Measurements from ENCODE around the gene BCL7A.

The BCL7A gene

DNA sequence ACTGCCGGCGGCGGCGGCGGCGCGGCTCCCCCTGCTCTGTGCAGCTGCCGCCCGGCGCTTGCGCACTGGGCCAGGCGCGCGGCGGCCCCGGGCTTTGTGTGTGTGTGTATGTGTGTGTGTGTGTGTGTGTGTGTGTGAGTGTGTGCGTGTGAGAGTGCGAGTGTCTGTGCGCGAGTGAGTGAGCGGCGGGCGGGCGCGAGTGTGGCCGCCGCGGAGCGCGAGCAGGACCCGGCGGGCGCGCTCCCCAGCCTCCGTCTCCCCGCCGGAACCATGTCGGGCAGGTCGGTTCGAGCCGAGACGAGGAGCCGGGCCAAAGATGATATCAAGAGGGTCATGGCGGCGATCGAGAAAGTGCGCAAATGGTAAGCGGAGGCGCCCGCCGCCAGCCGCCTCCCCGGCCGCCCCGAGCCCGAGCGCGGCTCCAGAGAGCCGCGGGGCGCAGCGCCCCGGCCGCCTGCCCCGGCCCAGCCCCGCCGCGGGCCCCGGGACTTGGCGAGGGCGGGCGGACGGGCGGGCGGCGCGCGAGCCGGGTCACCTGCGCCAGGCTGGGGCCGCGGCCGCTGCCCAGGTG, at the start of gene BCL7A:
Gene BCL7A, plus strand, starts transcription at position 63 of the 571 bp plus-strand sequence. Its CDS starts 208 bp downstream, at position 271.
- TF ChIP-seq CTCF (IDR thresholded peaks at IDR 0.05; ENCODE audit: insufficient read depth, low read length, poor library complexity, severe bottlenecking), result no peak
- Histone ChIP-seq H3K36me3 (ENCODE audit: control insufficient read depth, insufficient read depth, low read length) (no peaks in the 10 kb centered on the region), H3K27me3 (replicated peaks; ENCODE audit: control insufficient read depth, insufficient read depth, low read length) (no peaks in the 10 kb centered on the region; the same call in 1 of the 2 replicates), H3K4me3 (replicated peaks; ENCODE audit: low read depth, low read length) (peak within 1 kb of the TSS; percentile 66)
- DNase-seq (ENCODE audit: extremely low read depth, insufficient read length), result peak; percentile 84

DNA sequence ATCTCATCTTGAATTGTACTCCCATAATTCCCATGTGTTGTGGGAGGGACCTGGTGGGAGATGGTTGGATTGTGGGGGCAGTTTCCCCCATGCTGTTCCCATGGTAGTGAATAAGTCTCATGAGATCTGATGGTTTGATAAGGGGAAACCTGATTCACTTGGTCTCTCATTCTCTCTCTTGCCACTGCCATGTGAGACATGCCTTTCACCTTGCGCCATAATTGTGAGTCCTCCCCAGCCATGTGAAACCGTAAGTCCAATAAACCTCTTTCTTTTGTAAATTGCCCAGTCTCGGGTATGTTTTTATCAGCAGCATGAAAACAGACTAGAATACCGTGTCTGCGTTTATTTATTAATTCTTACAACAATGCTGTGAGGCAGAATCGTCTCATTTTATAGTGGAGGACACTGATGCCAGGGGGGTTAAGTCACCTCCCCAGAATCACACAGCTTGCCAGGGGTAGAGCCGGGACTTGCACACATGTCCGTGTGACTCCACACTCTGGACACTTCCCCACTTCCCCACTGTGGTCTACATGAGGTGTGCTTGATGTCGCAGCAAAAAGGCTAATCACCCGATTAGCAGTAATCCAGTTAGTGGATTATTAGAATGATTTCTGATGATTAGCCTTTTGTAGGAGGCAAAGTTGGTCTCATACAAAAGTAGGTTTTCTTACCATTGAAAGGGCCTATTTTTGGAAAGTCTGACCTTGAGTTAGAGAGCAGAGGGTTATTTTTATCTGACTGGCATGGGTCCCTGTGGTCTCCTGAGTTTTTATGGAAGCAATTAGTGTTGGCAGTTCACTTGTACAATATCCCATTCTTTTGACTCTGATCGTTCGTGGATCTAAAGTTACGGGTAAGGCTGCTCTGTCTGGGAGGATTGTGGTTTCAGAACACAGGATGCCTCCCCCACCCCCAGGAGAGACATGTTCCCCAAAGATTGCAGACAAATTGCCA, 47.4 kb upstream of the BCL7A start:
- TF ChIP-seq CTCF (IDR thresholded peaks at IDR 0.05; ENCODE audit: insufficient read depth, low read length, poor library complexity, severe bottlenecking), result no peak
- Histone ChIP-seq H3K27me3 (replicated peaks; ENCODE audit: control insufficient read depth, insufficient read depth, low read length) (no peaks in the 10 kb centered on the region), H3K4me3 (replicated peaks; ENCODE audit: low read depth, low read length) (no peak overlapping the region), H3K36me3 (ENCODE audit: control insufficient read depth, insufficient read depth, low read length) (no peaks in the 10 kb centered on the region; the same call in 1 of the 2 replicates)
- no peak for DNase-seq (ENCODE audit: extremely low read depth, insufficient read length)

GRCh38 chr12:121975021-121975420, 46.7 kb upstream of the BCL7A start:
- no peak for DNase-seq (ENCODE audit: extremely low read depth, insufficient read length)
- Histone ChIP-seq H3K4me3 (replicated peaks; ENCODE audit: low read depth, low read length) (no peak overlapping the region), H3K36me3 (ENCODE audit: control insufficient read depth, insufficient read depth, low read length) (no peaks in the 10 kb centered on the region; the same call in 1 of the 2 replicates), H3K27me3 (replicated peaks; ENCODE audit: control insufficient read depth, insufficient read depth, low read length) (no peaks in the 10 kb centered on the region)
- TF ChIP-seq CTCF (IDR thresholded peaks at IDR 0.05; ENCODE audit: insufficient read depth, low read length, poor library complexity, severe bottlenecking), result no peak

DNA sequence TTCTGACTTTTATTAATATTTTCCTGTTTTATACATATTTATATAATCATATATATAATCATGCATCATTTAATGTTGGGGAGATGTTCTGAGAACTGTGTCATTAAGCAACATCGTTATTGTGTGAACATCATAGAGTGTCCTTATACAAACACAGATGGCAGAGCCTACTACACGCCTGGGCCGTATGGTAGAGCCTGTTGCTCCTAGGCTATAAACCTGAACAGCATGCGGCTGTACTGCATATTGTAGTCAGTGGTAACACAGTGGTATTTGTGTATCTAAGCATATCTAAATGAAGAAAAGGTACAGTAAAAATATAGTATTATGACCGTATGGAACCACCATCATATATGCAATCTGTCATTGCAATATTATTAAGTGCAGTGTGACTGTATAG, 44.7 kb upstream of the BCL7A start:
- Histone ChIP-seq H3K4me3 (replicated peaks; ENCODE audit: low read depth, low read length) (no peak overlapping the region), H3K27me3 (replicated peaks; ENCODE audit: control insufficient read depth, insufficient read depth, low read length) (no peaks in the 10 kb centered on the region), H3K36me3 (ENCODE audit: control insufficient read depth, insufficient read depth, low read length) (no peaks in the 10 kb centered on the region)
- TF ChIP-seq CTCF (IDR thresholded peaks at IDR 0.05; ENCODE audit: insufficient read depth, low read length, poor library complexity, severe bottlenecking), result no peak
- DNase-seq (ENCODE audit: extremely low read depth, insufficient read length), result no peak

GRCh38 chr12:121980191-121980891, 41.3 kb upstream of the BCL7A start:
- TF ChIP-seq CTCF (IDR thresholded peaks at IDR 0.05; ENCODE audit: insufficient read depth, low read length, poor library complexity, severe bottlenecking), result peak; percentile 11

More at GRCh38 chr12:121980191-121980891, 41.3 kb upstream of the BCL7A start:
- H3K27me3 ChIP-seq (replicated peaks; ENCODE audit: control insufficient read depth, insufficient read depth, low read length), result no peaks in the 10 kb centered on the region; the same call in 1 of the 2 replicates
- DNase-seq (ENCODE audit: extremely low read depth, insufficient read length), result peak; percentile 68
- H3K36me3 ChIP-seq (ENCODE audit: control insufficient read depth, insufficient read depth, low read length), result no peaks in the 10 kb centered on the region
- H3K4me3 ChIP-seq (replicated peaks; ENCODE audit: low read depth, low read length), result no peak overlapping the region
